Measurements from ENCODE around the gene OPN4. TPM values are rescaled to one million over a fixed set of nuclear protein-coding genes. Genes with fewer than 3 reads are reported as not detected.

Gene OPN4
- total RNA-seq, 2 donors from 2014 or later = 0.19 to 0.31 TPM

- no peaks in the 10 kb centered on the region for H3K9me3 ChIP-seq
- DNase-seq (ENCODE audit: low spot score) = peak; percentile 62
- no peaks in the 10 kb centered on the region for H3K27me3 ChIP-seq
- no peak overlapping the region for H3K4me3 ChIP-seq
- H3K4me1 ChIP-seq = peaks cover 0 to 47% of the 10 kb centered on the region in 2 donors
- peak overlapping the region; percentile 29 to 35 for H3K27ac ChIP-seq
- TF ChIP-seq CTCF (IDR thresholded peaks at IDR 0.05) = no peak
- H3K36me3 ChIP-seq = no peaks in the 10 kb centered on the region
These were observed 5.5 kb upstream of the OPN4 start for GRCh38 chr10:86648704-86649427.

- Histone ChIP-seq H3K4me1 (peaks cover 0 to 47% of the 10 kb centered on the region in 2 donors), H3K27me3 (no peaks in the 10 kb centered on the region), H3K4me3 (no peak overlapping the region), H3K36me3 (no peaks in the 10 kb centered on the region), H3K9me3 (no peaks in the 10 kb centered on the region), H3K27ac (peak overlapping the region; percentile 29 to 35)
- peak; percentile 49 for DNase-seq (ENCODE audit: low spot score)
- TF ChIP-seq CTCF (IDR thresholded peaks at IDR 0.05) = no peak
These were observed 4.7 kb upstream of the OPN4 start for GRCh38 chr10:86649471-86650150.

- TF ChIP-seq CTCF (IDR thresholded peaks at IDR 0.05) = no peak
- no peaks in the 10 kb centered on the region for H3K9me3 ChIP-seq
- no peak overlapping the region for H3K4me3 ChIP-seq
- no peaks in the 10 kb centered on the region for H3K27me3 ChIP-seq
- peaks cover 0 to 47% of the 10 kb centered on the region in 2 donors for H3K4me1 ChIP-seq
- H3K36me3 ChIP-seq = no peaks in the 10 kb centered on the region
- DNase-seq (ENCODE audit: low spot score) = peak; percentile 40
- H3K27ac ChIP-seq = peak overlapping the region in 1 of 2 donors; percentile 29
These were observed 4.2 kb upstream of the OPN4 start for GRCh38 chr10:86650151-86650550.

GRCh38 chr10:86651021-86651471, 3.3 kb upstream of the OPN4 start:
- TF ChIP-seq CTCF (IDR thresholded peaks at IDR 0.05) = no peak
- H3K9me3 ChIP-seq = no peaks in the 10 kb centered on the region
- H3K4me1 ChIP-seq = peaks cover 0 to 47% of the 10 kb centered on the region in 2 donors
- no peaks in the 10 kb centered on the region for H3K27me3 ChIP-seq
- peak; percentile 57 for DNase-seq (ENCODE audit: low spot score)
- H3K36me3 ChIP-seq = no peaks in the 10 kb centered on the region
- H3K4me3 ChIP-seq = no peak overlapping the region
- H3K27ac ChIP-seq = no peak overlapping the region

- DNase-seq (ENCODE audit: low spot score) = peak; percentile 44
- H3K9me3 ChIP-seq = no peaks in the 10 kb centered on the region
- TF ChIP-seq CTCF (IDR thresholded peaks at IDR 0.05) = no peak
- no peaks in the 10 kb centered on the region for H3K36me3 ChIP-seq
- H3K4me1 ChIP-seq = peaks cover 0 to 47% of the 10 kb centered on the region in 2 donors
- no peak overlapping the region for H3K27ac ChIP-seq
- no peak overlapping the region for H3K4me3 ChIP-seq
- no peaks in the 10 kb centered on the region for H3K27me3 ChIP-seq
These were observed 2.6 kb upstream of the OPN4 start for GRCh38 chr10:86651631-86652331.

Data from right atrium auricular region (tissue), 2 donors.